ENCODE results near the gene HS1BP3.

HS1BP3 gene

GRCh38 chr2:20617081-20617575 lies 33.8 kb downstream of the HS1BP3 start:
- DNase-seq (ENCODE audit: low read depth in 2 of 2): no peak

GRCh38 chr2:20616341-20616871 lies 34.5 kb downstream of the HS1BP3 start:
- DNase-seq (ENCODE audit: low read depth in 2 of 2): no peak

GRCh38 chr2:20615466-20616241 lies 35.2 kb downstream of the HS1BP3 start:
- no peak for DNase-seq (ENCODE audit: low read depth in 2 of 2)

GRCh38 chr2:20615068-20615465 lies 35.8 kb downstream of the HS1BP3 start:
- DNase-seq (ENCODE audit: low read depth in 2 of 2): no peak

GRCh38 chr2:20614201-20615067 lies 36.5 kb downstream of the HS1BP3 start:
- DNase-seq (ENCODE audit: low read depth in 2 of 2): no peak

- no peak for DNase-seq (ENCODE audit: low read depth in 2 of 2)
Measured at GRCh38 chr2:20612925-20613916, 37.7 kb downstream of the HS1BP3 start.

GRCh38 chr2:20611844-20612356 lies 39.0 kb downstream of the HS1BP3 start:
- DNase-seq (ENCODE audit: low read depth in 2 of 2): no peak

- no peak for DNase-seq (ENCODE audit: low read depth in 2 of 2)
Measured at GRCh38 chr2:20611077-20611843, 39.6 kb downstream of the HS1BP3 start.

GRCh38 chr2:20609995-20610357 lies 40.9 kb downstream of the HS1BP3 start:
- DNase-seq (ENCODE audit: low read depth in 2 of 2): no peak

GRCh38 chr2:20609349-20609994 lies 41.4 kb downstream of the HS1BP3 start:
- no peak for DNase-seq (ENCODE audit: low read depth in 2 of 2)

GRCh38 chr2:20608666-20609348 lies 42.1 kb downstream of the HS1BP3 start:
- no peak for DNase-seq (ENCODE audit: low read depth in 2 of 2)

- DNase-seq (ENCODE audit: low read depth in 2 of 2): no peak
Measured at GRCh38 chr2:20607446-20607845, 43.5 kb downstream of the HS1BP3 start.

GRCh38 chr2:20606198-20606597 lies 44.7 kb downstream of the HS1BP3 start:
- no peak for DNase-seq (ENCODE audit: low read depth in 2 of 2)

- no peak for DNase-seq (ENCODE audit: low read depth in 2 of 2)
Measured at GRCh38 chr2:20604951-20605381, 45.9 kb downstream of the HS1BP3 start.

- DNase-seq (ENCODE audit: low read depth in 2 of 2): no peak
Measured at GRCh38 chr2:20604401-20604911, 46.4 kb downstream of the HS1BP3 start.

- DNase-seq (ENCODE audit: low read depth in 2 of 2): no peak
Measured at GRCh38 chr2:20603791-20604190, 47.1 kb downstream of the HS1BP3 start.

- DNase-seq (ENCODE audit: low read depth in 2 of 2): no peak
Measured at GRCh38 chr2:20602803-20603202, 48.1 kb downstream of the HS1BP3 start.

GRCh38 chr2:20600756-20601325 lies 50.1 kb downstream of the HS1BP3 start:
- no peak for DNase-seq (ENCODE audit: low read depth in 2 of 2)

Data from stimulated activated CD8-positive, alpha-beta memory T cell treated with anti-CD3 and anti-CD28 coated beads, Interleukin-2, amount 100 ng/mL, for 48 hours (primary cell).